HS-5 (cell line): Measurements from ENCODE around the gene NCDN.
"Not testable (repeated sequence)": the region's sequence is repeated elsewhere in the genome, so short reads cannot be mapped to it uniquely, and the experiment has no call there.

Experiments
- DNase-seq: peaks from one replicate; pipeline ENCODE4 v3.0.0-alpha.2; 2012; ENCODE audit warnings: low read depth

Gene NCDN

DNA sequence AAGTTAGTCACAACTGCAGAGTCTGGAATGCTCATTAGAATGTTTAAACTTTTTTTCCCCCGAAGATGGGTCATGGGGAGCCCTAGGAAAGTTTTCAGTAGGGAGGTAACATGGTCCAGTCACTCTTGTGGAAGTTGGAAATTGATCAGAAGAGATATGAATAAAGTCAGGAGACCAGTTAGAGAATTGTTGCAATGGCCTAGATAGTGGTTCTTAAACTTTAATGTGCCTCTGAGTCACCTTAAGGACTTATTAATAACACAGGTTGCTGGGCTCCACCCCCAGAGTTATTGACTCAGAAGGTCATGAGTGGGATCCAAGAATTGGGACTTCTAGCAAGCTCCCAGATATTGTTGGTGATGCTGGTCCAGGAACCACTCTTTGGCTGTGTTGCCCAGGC lies 12.3 kb downstream of the NCDN start:
- DNase-seq = no peak

- DNase-seq = no peak
These were observed 13.1 kb downstream of the NCDN start for GRCh38 chr1:35570589-35571137.

DNA sequence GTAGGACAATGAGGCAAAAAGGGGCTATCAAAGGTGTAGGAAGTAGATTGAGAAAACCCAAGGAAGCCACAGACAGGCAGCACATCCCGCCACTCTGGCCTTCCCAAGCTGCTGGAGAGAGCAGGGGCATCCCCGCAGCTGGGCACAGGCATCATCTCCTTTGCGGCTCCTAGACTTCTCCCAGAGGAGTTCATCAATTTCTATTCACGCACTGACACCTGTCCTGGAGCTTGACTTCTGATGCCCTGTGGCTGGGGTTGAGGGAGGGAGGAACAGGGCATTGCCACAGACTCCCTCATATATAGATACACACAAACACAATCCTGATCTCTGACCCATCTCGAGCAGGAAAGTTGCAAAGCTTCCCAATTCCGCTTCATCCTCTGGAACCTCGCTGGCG lies 13.7 kb downstream of the NCDN start:
- DNase-seq = no peak

DNA sequence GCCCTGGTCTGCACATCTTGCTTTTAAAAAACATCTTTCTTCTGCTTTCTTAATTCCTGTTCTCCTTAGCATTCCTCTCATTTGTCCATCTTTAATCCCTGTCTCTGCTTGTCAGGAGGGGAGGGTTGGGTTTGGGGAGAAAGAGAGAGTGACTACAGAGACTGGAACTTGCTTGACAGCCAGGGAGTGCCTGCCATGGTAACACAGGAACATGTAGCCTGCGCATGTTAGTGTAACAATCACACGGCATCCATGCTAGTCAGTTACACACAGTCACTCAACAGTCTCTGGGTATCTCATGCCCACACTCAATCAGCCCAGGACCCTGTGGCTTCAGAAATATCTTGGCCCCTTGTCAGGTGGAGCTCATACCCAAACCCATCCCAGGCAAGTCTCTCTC lies 14.7 kb downstream of the NCDN start:
- DNase-seq = no peak

DNA sequence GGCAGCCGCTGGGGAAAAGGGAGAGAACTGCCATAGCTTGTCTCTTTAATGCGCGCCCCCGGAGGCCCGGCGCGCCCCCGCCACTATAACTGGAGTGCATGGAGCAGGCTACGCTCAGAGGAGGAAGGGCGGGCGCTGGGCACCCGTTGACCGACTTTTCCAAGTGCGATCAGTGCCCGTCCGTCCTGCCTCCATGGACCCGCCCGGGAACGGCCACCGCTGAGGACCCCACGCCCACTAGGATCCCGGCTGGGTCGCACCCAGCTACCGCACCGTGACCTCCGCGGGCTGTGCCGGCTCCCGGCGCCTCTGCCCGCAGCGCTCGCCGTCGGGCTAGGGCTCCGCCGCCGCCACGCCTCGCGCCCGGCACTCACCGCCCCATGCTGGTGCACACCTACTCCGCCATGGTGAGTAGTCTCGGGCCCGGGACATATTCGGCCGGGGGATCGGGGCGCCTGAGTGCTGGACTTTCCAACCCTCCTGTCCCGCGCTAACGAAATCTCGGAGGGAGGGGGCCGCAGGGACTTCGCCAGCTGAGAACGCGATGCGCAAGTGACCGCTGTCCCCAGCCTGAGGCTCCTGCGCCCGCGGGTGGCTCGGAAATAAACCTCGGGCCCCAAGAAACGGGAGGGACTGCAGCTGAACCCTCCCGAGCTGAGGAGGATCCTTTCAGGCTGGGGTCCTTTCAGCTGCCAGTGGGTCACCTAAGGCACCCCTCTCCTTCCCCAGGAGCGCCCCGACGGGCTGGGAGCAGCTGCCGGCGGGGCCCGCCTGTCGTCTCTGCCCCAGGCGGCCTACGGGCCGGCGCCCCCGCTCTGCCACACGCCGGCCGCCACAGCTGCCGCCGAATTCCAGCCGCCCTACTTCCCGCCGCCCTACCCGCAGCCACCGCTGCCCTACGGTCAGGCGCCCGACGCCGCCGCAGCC lies 15.9 kb downstream of the NCDN start, which contains the start of gene TFAP2E:
Gene TFAP2E, plus strand, starts transcription at position 117 of the 927 bp plus-strand sequence. Its CDS starts 264 bp downstream, at position 381.
- DNase-seq = no peak

DNA sequence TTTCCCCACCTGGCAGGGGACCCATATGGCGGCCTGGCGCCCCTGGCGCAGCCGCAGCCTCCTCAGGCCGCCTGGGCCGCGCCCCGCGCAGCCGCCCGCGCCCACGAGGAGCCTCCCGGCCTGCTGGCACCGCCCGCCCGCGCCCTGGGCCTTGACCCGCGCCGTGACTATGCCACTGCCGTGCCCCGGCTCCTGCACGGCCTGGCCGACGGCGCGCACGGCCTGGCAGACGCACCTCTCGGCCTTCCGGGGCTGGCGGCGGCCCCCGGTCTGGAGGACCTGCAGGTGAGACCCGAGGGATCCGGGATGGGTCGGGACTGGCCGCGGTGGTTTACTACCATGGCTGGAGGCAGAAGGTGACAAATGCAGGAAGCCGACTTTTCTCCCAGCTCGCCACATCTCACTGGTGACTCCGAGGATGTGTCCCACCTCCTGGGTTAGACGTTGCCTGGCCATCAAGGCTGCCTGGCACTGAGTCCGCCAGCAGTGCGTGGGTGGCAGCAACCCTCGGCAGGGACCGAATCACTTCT lies 16.6 kb downstream of the NCDN start:
- DNase-seq = no peak

- no peak for DNase-seq
These were observed 17.2 kb downstream of the NCDN start for GRCh38 chr1:35574655-35575415.

DNA sequence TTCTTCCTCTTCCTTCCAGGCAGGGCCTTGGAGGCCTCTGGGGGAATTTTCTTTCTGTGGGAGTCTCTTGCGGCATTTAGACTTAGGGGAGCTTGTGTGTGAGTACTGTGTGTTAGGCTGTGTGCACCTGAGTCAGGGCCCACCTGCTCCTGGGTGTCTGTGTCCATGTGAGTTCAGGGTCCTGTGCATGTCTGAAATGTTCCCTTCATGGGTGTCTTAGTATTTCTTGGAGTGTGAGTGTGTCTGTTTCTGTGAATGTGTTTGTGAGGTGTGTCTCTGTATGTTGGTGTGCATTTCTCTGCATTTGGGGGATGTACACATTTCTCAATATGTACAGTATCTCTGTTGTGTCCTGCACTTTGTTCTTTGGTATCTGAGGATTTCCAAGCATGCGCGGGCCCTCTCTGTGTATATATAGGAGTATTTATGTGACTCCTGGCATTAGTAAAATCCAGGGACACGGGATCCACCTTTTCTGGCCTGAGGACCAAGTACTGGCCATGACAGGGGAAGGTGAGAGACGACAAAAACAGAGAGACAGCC lies 17.9 kb downstream of the NCDN start:
- DNase-seq = no peak

DNA sequence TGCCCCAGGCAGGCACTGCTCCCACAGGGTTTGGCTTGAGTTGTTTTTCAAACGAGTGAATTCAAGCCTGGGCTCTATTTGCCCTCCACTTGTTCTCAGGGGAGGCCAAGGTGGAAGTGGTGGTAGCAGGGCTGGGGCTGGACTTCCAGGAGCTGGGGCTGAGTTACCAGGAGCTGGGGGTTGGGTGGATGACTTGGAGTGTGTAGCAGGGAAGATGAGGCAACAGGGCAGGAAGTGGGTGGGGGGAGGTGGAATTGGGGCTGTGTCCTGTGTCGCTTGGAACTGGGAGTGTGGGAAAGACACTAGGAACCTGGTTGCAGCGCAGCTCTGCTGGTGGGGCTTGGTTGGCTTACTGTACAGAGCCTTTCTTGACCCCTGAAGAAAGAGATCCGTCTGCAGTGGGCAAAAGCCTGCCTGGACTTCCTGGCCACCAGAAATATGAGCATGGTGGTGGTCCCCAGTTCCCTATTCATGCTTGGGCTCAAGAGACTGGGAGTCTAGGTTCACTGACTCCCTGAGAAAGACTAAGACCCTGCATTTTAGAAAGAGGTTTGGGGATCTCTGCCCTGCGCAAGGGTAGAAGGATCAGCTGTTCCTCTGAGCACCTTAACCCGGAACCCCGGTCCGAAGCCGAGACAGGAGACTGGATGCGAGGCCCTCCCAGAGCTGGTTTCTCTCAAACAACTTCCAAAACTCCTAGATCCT lies 18.6 kb downstream of the NCDN start:
- no peak for DNase-seq

- not testable (repeated sequence) for DNase-seq
These were observed 19.1 kb downstream of the NCDN start for GRCh38 chr1:35576766-35577070.

- DNase-seq = no peak
These were observed 19.7 kb downstream of the NCDN start for GRCh38 chr1:35577071-35577998.

- DNase-seq = no peak
These were observed 23.4 kb downstream of the NCDN start for GRCh38 chr1:35580949-35581388.

GRCh38 chr1:35581621-35582020 lies 24.0 kb downstream of the NCDN start:
- DNase-seq = not testable (repeated sequence)

DNA sequence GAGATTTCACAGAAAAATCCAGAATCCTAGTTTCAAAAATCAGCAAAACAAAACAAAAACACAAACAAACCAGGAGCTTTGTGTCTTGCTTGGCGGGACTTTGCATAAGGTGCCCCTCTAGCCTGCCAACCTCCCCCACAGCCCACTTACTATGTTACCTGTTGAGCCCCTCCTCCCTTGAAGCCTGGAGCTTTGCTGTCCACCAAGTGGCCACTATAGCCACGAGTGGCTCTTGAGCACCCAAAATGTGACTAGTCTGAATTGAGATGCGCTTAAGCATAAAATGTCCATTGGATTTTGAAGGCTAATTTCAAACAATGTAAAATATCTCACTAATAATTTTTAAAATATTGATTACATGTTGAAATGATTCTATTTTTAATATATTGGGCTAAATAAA lies 27.7 kb downstream of the NCDN start:
- no peak for DNase-seq

DNA sequence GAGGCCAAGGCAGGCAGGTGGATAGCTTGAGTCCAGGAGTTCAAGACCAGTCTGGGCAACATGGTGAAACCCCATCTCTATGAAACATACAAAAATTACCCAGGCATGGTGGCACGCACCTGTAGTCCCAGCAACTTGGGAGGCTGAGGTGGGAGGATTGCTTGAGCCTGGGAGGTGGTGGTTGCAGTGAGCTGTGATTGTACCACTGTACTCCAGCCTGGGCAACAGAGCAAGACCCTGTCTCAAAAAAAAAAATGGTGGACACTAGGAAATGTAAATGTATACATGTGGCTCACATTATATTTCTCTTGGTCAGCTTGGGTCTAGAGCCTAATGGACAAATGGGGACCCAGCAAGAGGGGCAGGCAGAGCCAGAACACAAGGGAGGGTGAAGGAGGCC lies 28.2 kb downstream of the NCDN start:
- DNase-seq = not testable (repeated sequence)

DNA sequence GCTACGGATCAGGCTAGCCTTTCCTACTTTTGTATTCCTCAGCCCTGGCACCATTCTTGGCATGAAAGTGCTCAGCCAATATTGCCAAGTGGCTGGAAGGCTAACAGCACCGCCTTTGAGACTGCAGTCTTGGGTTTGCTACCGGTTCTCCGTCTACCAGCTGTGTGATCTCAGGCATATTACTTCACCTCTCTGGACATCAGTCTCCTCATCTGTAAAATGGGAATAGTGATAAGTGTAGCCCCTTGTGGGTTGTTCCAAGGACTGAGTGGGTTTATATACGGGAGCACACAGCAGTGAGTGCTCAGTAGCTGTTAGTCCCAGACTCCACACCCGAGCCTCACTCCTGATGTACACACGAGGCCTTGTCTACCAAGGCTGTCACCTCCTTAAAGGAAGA lies 29.2 kb downstream of the NCDN start:
- no peak for DNase-seq

- no peak for DNase-seq
These were observed 30.1 kb downstream of the NCDN start for GRCh38 chr1:35587736-35588135.

DNA sequence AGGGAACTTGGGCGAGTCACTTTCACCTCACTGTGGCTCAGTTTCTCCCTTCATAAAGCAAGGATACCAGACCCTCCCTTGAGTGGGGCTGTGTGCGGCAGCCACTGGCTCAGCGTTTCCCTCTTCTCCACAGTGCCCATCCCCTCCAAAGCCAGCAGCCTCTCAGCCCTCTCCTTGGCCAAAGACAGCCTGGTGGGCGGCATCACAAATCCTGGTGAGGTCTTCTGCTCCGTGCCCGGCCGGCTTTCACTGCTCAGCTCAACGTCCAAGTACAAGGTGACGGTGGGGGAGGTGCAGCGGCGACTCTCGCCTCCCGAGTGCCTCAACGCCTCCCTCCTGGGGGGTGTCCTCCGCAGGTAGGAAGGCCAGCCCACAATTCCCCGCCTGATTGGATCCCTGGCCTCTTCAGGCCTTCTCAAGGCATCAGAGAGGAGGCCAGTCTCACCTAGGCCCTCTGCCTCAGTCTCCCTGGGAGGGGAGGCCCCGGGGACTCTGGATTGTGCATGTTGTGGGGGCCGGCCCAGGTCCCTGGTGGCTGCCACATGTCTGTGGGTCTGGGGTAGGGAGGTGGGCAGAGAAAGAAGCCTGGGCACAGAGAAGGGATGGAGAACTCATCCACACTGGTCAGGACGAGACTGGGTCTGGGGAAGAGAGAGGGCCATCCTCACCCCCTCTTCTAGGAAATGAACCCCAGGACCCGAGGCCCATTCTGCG lies 30.8 kb downstream of the NCDN start:
- no peak for DNase-seq

DNA sequence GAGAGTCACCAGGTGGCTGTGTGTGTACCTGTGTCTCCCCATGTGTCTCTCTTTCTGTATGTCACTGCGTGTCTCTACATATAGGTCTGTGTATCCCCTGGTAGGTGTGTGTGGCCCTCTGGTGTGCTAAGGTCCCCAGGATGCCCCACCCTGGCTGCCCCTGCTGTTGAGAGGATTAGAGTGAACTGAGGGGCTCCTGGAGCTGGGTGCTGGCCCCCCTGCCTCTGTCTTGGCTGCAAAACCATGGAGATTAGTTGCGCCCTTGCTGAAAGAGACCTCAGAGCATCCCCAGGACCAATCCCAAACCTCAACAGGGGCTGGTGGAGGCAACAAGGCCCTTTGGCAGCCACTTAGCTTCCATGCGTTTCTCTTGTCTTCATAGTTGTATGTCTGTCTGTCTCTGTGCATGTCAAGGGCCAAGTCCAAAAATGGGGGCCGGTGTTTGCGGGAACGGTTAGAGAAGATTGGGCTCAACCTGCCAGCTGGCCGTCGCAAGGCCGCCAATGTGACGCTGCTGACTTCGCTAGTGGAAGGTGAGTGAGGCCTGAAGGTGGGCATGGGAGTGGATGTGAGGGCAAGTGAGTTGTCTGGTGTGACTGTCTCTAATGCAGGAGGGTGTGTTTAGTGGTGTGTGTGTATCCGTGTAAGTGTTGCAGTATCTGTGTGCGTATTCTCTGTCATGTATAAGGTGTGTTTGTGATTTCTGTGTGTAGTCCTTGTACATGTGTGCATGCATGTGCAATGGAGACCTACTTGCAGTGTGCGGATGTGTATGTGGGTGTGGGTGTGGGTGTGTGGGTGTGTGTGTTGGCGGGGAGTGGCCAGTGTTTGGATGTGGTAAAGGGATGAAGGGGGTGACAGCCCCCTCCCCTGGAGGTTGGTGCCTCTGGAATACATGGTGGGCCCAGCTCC lies 32.2 kb downstream of the NCDN start:
- no peak for DNase-seq
